HepG2 (cell line): ENCODE results near the gene CLPX. TPM values are rescaled to one million over a fixed set of nuclear protein-coding genes. Genes with fewer than 3 reads are reported as not detected.

ENCODE experiments used
- ATAC-seq: fragments of 200-7000 bp; cut with Tn5 transposase; 3 replicates; pipeline ENCODE4 v1.9.1; 2020; ENCODE audit warnings: mild to moderate bottlenecking, moderate library complexity
- BruUV-seq: library from RNA; stranded (reverse); fragments of 400-500 nt; replicated peaks from 2 replicates; lab custom pipeline; 2021; lab: Mats Ljungman, UMichigan
- CTCF ChIA-PET: fragments of 300-600 bp; formaldehyde crosslinking; extraction: SDS; loops from one replicate; lab custom pipeline; 2021; ENCODE audit warnings: low total read pairs, inconsistent platforms, low intra/inter-chr PET ratio; lab: Yijun Ruan, JAX
- POLR2A ChIA-PET: fragments of 350-600 bp; sonication (Branson Sonifier 250); formaldehyde crosslinking; loops from one replicate; lab custom pipeline; 2020; ENCODE audit warnings: antibody characterized with exemption, inconsistent platforms; lab: Yijun Ruan, JAX
- DNase-seq: peaks from one replicate; pipeline ENCODE4 v3.0.0-alpha.2; 2015; ENCODE audit warnings: low spot score
- FAIRE-seq: peaks from 3 replicates; lab custom pipeline; 2011; peaks lifted over from hg19 to GRCh38; lab: Jason Lieb, UNC
- H2AFZ ChIP-seq: one replicate; pipeline ENCODE4 v1.6.1; 2011; ENCODE audit warnings: low read length, inconsistent platforms
- H3K27ac ChIP-seq: fragments of 300-600 bp; 3 replicates; pipeline ENCODE4 v1.8.0; 2011; ENCODE audit warnings: mixed run types, mild to moderate bottlenecking, mixed read lengths, low read length, inconsistent platforms; ENCODE audit not compliant: insufficient read depth; ENCODE audit errors: extremely low read length
- H3K27me3 ChIP-seq, 2 experiments: fragments of 200-600 bp in 1 of 2; 2 replicates in 1 of 2; 3 replicates in 1 of 2; pipeline versions ENCODE4 v1.6.0 to v1.8.0; 2011; ENCODE audit warnings: low read length in 2 of 2, mild to moderate bottlenecking in 2 of 2, moderate library complexity in 2 of 2, inconsistent platforms in 1 of 2; ENCODE audit not compliant: insufficient read depth in 2 of 2, control insufficient read depth in 1 of 2
- H3K36me3 ChIP-seq, 2 experiments: fragments of 200-600 bp in 1 of 2; replicated peaks in 1 of 2; 2 replicates in 1 of 2; 3 replicates in 1 of 2; pipeline versions ENCODE4 v1.5.1 to v1.8.0; 2011; ENCODE audit warnings: low read length in 2 of 2, inconsistent platforms in 1 of 2; ENCODE audit not compliant: insufficient read depth in 2 of 2, control insufficient read depth in 1 of 2
- H3K4me1 ChIP-seq: 2 replicates; pipeline ENCODE4 v1.5.1; 2012; ENCODE audit warnings: low read length, inconsistent platforms; ENCODE audit not compliant: insufficient read depth
- H3K4me2 ChIP-seq: 2 replicates; pipeline ENCODE4 v1.6.0; 2011; ENCODE audit warnings: low read depth, low read length, inconsistent platforms
- H3K4me3 ChIP-seq, 3 experiments: fragments of 200-600 bp in 1 of 3; sonication (generic), shearing (Covaris generic) in 1 of 3; replicated peaks in 1 of 3; 2 replicates each; pipeline ENCODE4 v1.5.1; 2011 to 2016; ENCODE audit warnings: low read length in 3 of 3, inconsistent platforms in 2 of 3, low read depth in 2 of 3, mild to moderate bottlenecking in 2 of 3, control low read depth in 1 of 3, mixed read lengths in 1 of 3; ENCODE audit not compliant: insufficient read depth in 1 of 3
- H3K79me2 ChIP-seq: one replicate; pipeline ENCODE4 v1.6.1; 2011; ENCODE audit warnings: low read length, inconsistent platforms; ENCODE audit not compliant: insufficient read depth
- H3K9ac ChIP-seq: 2 replicates; pipeline ENCODE4 v1.6.0; 2011; ENCODE audit warnings: mild to moderate bottlenecking, low read depth, low read length, inconsistent platforms; ENCODE audit not compliant: insufficient read depth
- H3K9me3 ChIP-seq: 2 replicates; pipeline ENCODE4 v1.5.1; 2012; ENCODE audit warnings: mild to moderate bottlenecking, low read length
- H4K20me1 ChIP-seq: 2 replicates; pipeline ENCODE4 v1.6.0; 2011; ENCODE audit warnings: inconsistent platforms, mild to moderate bottlenecking, low read length, moderate library complexity; ENCODE audit not compliant: insufficient read depth
- AHR ChIP-seq: IDR thresholded peaks from 2 replicates; pipeline ENCODE4 v1.6.1; 2018; ENCODE audit warnings: missing genetic modification reagents, missing compliant biosample characterization
- ARNT ChIP-seq: fragments of 450-650 bp; IDR thresholded peaks from 2 replicates; pipeline ENCODE4 v1.6.1; 2017
- HNRNPUL1 ChIP-seq: fragments of 200-400 bp; formaldehyde crosslinking; IDR thresholded peaks from 2 replicates; pipeline ENCODE4 v1.6.1; 2017; ENCODE audit warnings: low read depth, mild to moderate bottlenecking, low read length, moderate library complexity
- NFE2L1 ChIP-seq: sonication (generic); formaldehyde crosslinking; IDR thresholded peaks from 2 replicates; pipeline ENCODE4 v1.4.0; 2020; ENCODE audit warnings: missing genetic modification reagents, mild to moderate bottlenecking, borderline replicate concordance
- NFIB ChIP-seq: sonication (generic); formaldehyde crosslinking; IDR thresholded peaks from 2 replicates; pipeline ENCODE4 v1.9.0; 2021; ENCODE audit warnings: missing genetic modification reagents, mild to moderate bottlenecking, borderline replicate concordance
- SP2 ChIP-seq: sonication (generic); formaldehyde crosslinking; IDR thresholded peaks from 2 replicates; pipeline ENCODE4 v1.5.1; 2020; ENCODE audit warnings: mild to moderate bottlenecking, missing genetic modification reagents
- STAG1 ChIP-seq: sonication (generic); formaldehyde crosslinking; IDR thresholded peaks from 2 replicates; pipeline ENCODE4 v1.4.0; 2020; ENCODE audit warnings: missing genetic modification reagents
- TBL1XR1 ChIP-seq: fragments of 150-350 bp; IDR thresholded peaks from 2 replicates; pipeline ENCODE4 v1.6.1; 2014; ENCODE audit warnings: borderline replicate concordance, low read length; ENCODE audit not compliant: partially characterized antibody
- ZFP90 ChIP-seq: sonication (generic); formaldehyde crosslinking; IDR thresholded peaks from 2 replicates; pipeline ENCODE4 v1.8.0; 2022; ENCODE audit warnings: missing genetic modification reagents, mild to moderate bottlenecking, inconsistent platforms, borderline replicate concordance
- ZNF256 ChIP-seq: sonication (generic); formaldehyde crosslinking; conservative IDR thresholded peaks from 2 replicates; pipeline ENCODE4 v1.4.0; 2020; ENCODE audit warnings: missing genetic modification reagents
- ZNF34 ChIP-seq: sonication (generic); formaldehyde crosslinking; IDR thresholded peaks from 2 replicates; pipeline ENCODE4 v1.4.0; 2020; ENCODE audit warnings: mild to moderate bottlenecking, missing genetic modification reagents, borderline replicate concordance
- ZNF703 ChIP-seq: sonication (generic); formaldehyde crosslinking; IDR thresholded peaks from 2 replicates; pipeline ENCODE4 v1.5.1; 2020; ENCODE audit warnings: missing genetic modification reagents, mild to moderate bottlenecking, moderate library complexity, borderline replicate concordance
- ZNF775 ChIP-seq: sonication (generic); formaldehyde crosslinking; IDR thresholded peaks from 2 replicates; pipeline ENCODE4 v1.4.0; 2020; ENCODE audit warnings: missing genetic modification reagents, mild to moderate bottlenecking, moderate library complexity, borderline replicate concordance
- WGBS: methylation state at CpG from one replicate; pipeline ENCODE4 v1.1.6; 2017; ENCODE audit warnings: low lambda C conversion rate; 5-methylcytosine and 5-hydroxymethylcytosine counted together
- in situ Hi-C: cut with HindIII; loops from 2 replicates; pipeline ENCODE4 v1.10.0; 2017; ENCODE audit warnings: low pct_unique_long_range_greater_than_20kb; ENCODE audit not compliant: extremely low pct_ligation_motif_present
- intact Hi-C: fragments of 100-400 bp; cut with micrococcal nuclease; formaldehyde crosslinking; loops from one replicate; pipeline ENCODE4 v1.10.0; 2022; ENCODE audit not compliant: unreplicated experiment
- polyA plus RNA-seq, 8 experiments: library from polyadenylated mRNA; depleted of rRNA in 3 of 8; stranded (reverse) in 7 of 8; unstranded in 1 of 8; fragments of >200 nt; fragmentation: Illumina TruSeq in 4 of 8; extraction: Trizol in 4 of 8; gene quantifications; 2 replicates each; pipeline versions ENCODE4 v1.2.1 to v1.2.3, GENCODE V29; 2011 to 2016; ENCODE audit warnings: low read depth in 4 of 8, missing spikeins in 1 of 8, mixed read lengths in 1 of 8; ENCODE audit not compliant: insufficient read depth in 1 of 8
- total RNA-seq, 5 experiments: library from RNA; depleted of rRNA; stranded (reverse); fragments of >200 nt; fragmentation: Illumina TruSeq; extraction: Trizol; gene quantifications; 2 replicates each; pipeline ENCODE4 v1.2.3, GENCODE V29; 2016; ENCODE audit warnings: low read depth in 1 of 5
- TF ChIP-seq, protein P1 (sequence below): sonication (generic); formaldehyde crosslinking; IDR thresholded peaks from 2 replicates; pipeline ENCODE4 v1.4.0; 2020; ENCODE audit warnings: missing genetic modification reagents
- TF ChIP-seq, protein P2 (sequence below): sonication (generic); formaldehyde crosslinking; IDR thresholded peaks from 2 replicates; pipeline ENCODE4 v1.5.1; 2020; ENCODE audit warnings: mild to moderate bottlenecking, missing genetic modification reagents, borderline replicate concordance
- TF ChIP-seq, protein P3 (sequence below): sonication (generic); formaldehyde crosslinking; IDR thresholded peaks from 2 replicates; pipeline ENCODE4 v1.4.0; 2020; ENCODE audit warnings: missing genetic modification reagents

Gene CLPX
- total and polyA plus RNA-seq, 2 of the 13 experiments (the other 11 are each of a cell fraction or from before 2014, with no cell fraction given), result 33.9 to 61.3 TPM

DNA sequence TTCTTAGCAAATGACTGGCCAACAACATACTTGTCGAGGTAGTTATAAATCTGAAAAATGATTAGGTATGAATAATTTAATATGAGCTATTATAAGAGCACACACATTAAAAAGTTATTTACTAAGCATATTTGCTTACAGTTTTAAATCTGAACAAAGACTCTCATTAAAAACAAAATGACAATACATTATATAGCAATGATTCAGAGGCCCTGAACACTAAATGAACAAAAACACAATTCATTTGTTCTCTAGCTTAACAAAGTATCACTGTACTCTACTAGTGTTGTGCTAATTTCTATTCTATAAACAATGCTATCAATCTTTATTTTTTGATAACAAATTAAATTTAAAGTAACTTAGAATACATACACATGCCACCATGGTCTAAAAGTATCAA, 21.0 kb downstream of the CLPX start (continued):
- TF ChIP-seq, protein P1, sequence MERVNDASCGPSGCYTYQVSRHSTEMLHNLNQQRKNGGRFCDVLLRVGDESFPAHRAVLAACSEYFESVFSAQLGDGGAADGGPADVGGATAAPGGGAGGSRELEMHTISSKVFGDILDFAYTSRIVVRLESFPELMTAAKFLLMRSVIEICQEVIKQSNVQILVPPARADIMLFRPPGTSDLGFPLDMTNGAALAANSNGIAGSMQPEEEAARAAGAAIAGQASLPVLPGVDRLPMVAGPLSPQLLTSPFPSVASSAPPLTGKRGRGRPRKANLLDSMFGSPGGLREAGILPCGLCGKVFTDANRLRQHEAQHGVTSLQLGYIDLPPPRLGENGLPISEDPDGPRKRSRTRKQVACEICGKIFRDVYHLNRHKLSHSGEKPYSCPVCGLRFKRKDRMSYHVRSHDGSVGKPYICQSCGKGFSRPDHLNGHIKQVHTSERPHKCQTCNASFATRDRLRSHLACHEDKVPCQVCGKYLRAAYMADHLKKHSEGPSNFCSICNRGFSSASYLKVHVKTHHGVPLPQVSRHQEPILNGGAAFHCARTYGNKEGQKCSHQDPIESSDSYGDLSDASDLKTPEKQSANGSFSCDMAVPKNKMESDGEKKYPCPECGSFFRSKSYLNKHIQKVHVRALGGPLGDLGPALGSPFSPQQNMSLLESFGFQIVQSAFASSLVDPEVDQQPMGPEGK, result no peak
- TF ChIP-seq, protein P2, sequence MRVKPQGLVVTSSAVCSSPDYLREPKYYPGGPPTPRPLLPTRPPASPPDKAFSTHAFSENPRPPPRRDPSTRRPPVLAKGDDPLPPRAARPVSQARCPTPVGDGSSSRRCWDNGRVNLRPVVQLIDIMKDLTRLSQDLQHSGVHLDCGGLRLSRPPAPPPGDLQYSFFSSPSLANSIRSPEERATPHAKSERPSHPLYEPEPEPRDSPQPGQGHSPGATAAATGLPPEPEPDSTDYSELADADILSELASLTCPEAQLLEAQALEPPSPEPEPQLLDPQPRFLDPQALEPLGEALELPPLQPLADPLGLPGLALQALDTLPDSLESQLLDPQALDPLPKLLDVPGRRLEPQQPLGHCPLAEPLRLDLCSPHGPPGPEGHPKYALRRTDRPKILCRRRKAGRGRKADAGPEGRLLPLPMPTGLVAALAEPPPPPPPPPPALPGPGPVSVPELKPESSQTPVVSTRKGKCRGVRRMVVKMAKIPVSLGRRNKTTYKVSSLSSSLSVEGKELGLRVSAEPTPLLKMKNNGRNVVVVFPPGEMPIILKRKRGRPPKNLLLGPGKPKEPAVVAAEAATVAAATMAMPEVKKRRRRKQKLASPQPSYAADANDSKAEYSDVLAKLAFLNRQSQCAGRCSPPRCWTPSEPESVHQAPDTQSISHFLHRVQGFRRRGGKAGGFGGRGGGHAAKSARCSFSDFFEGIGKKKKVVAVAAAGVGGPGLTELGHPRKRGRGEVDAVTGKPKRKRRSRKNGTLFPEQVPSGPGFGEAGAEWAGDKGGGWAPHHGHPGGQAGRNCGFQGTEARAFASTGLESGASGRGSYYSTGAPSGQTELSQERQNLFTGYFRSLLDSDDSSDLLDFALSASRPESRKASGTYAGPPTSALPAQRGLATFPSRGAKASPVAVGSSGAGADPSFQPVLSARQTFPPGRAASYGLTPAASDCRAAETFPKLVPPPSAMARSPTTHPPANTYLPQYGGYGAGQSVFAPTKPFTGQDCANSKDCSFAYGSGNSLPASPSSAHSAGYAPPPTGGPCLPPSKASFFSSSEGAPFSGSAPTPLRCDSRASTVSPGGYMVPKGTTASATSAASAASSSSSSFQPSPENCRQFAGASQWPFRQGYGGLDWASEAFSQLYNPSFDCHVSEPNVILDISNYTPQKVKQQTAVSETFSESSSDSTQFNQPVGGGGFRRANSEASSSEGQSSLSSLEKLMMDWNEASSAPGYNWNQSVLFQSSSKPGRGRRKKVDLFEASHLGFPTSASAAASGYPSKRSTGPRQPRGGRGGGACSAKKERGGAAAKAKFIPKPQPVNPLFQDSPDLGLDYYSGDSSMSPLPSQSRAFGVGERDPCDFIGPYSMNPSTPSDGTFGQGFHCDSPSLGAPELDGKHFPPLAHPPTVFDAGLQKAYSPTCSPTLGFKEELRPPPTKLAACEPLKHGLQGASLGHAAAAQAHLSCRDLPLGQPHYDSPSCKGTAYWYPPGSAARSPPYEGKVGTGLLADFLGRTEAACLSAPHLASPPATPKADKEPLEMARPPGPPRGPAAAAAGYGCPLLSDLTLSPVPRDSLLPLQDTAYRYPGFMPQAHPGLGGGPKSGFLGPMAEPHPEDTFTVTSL (CRISPR knock-in tag), result no peak

DNA sequence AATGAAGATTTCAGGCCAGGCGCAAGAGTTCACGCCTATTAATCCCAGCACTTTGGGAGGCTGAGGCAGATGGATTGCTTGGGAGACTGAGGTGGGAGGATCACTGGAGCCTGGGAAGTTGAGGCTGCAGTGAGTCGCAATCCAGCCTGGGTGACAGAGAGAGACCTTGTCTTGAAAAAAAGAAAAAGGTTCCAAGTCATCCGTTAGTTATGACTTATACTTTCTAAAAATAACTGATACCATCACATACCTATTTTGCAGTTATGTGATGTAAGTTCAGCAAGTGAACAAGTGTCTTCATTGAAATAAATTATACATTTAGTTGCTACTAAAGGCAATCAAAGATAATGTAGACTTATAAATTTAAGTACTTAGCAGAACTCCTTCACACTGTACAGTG, 22.1 kb downstream of the CLPX start:
- TF ChIP-seq ZNF703 (no peak), NFE2L1 (CRISPR knock-in tag) (no peak), ZNF775 (CRISPR knock-in tag) (no peak), HNRNPUL1 (no peak), ZFP90 (no peak), ARNT (no peak), AHR (CRISPR knock-in tag) (no peak), TBL1XR1 (no peak), NFIB (no peak), ZNF34 (no peak), STAG1 (CRISPR knock-in tag) (no peak), ZNF256 (no peak), SP2 (CRISPR knock-in tag) (no peak)
- TF ChIP-seq, protein P3, sequence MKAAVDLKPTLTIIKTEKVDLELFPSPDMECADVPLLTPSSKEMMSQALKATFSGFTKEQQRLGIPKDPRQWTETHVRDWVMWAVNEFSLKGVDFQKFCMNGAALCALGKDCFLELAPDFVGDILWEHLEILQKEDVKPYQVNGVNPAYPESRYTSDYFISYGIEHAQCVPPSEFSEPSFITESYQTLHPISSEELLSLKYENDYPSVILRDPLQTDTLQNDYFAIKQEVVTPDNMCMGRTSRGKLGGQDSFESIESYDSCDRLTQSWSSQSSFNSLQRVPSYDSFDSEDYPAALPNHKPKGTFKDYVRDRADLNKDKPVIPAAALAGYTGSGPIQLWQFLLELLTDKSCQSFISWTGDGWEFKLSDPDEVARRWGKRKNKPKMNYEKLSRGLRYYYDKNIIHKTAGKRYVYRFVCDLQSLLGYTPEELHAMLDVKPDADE (CRISPR knock-in tag), result no peak
- Histone ChIP-seq H3K9me3 (no peaks in the 10 kb centered on the region), H3K79me2 (no peaks in the 10 kb centered on the region), H4K20me1 (no peaks in the 10 kb centered on the region), H3K9ac (no peak overlapping the region), H3K36me3 (peaks cover 11 to 59% of the 10 kb centered on the region in 2 experiments), H3K4me1 (no peaks in the 10 kb centered on the region), H3K27me3 (no peaks in the 10 kb centered on the region), H3K4me2 (no peak overlapping the region), H3K4me3 (no peak overlapping the region), H2AFZ (no peak overlapping the region), H3K27ac (no peak overlapping the region)
- BruUV-seq, result no TSS peak
- ATAC-seq (no peak), FAIRE-seq (no peak), DNase-seq (no peak)
- 100% methylated on average over 4 of the region's 4 CpGs for WGBS
- ChIA-PET POLR2A (no interaction called here), CTCF (no interaction called here)
- intact Hi-C loops, result no loop called here
- in situ Hi-C loops, result no loop called here
